Retina (tissue), 1 donor: ENCODE data around the gene GPC5.
"Not testable (repeated sequence)": the region's sequence is repeated elsewhere in the genome, so short reads cannot be mapped to it uniquely, and the experiment has no call there.

Experiments used
- DNase-seq: peaks from one replicate; pipeline ENCODE4 v3.0.0-alpha.2; 2016

The GPC5 gene

GRCh38 chr13:92516878-92517277 is 1118.5 kb downstream of the GPC5 start:
- DNase-seq = not testable (repeated sequence)

GRCh38 chr13:92518622-92519021 is 1120.2 kb downstream of the GPC5 start:
- DNase-seq = not testable (repeated sequence)

- DNase-seq = no peak
These were observed 1131.9 kb downstream of the GPC5 start for GRCh38 chr13:92530364-92530763.

- DNase-seq = no peak
These were observed 1137.0 kb downstream of the GPC5 start for GRCh38 chr13:92535222-92536006.

- DNase-seq = no peak
These were observed 1139.0 kb downstream of the GPC5 start for GRCh38 chr13:92537471-92537870.

- no peak for DNase-seq
These were observed 1139.7 kb downstream of the GPC5 start for GRCh38 chr13:92538164-92538563.

GRCh38 chr13:92539148-92539547 is 1140.7 kb downstream of the GPC5 start:
- not testable (repeated sequence) for DNase-seq

GRCh38 chr13:92547266-92547665 is 1148.8 kb downstream of the GPC5 start:
- DNase-seq = no peak

GRCh38 chr13:92549276-92549675 is 1150.9 kb downstream of the GPC5 start:
- DNase-seq = no peak

GRCh38 chr13:92553470-92554114 is 1155.2 kb downstream of the GPC5 start:
- no peak for DNase-seq

- DNase-seq = no peak
These were observed 1162.5 kb downstream of the GPC5 start for GRCh38 chr13:92560883-92561282.

- no peak for DNase-seq
These were observed 1166.5 kb downstream of the GPC5 start for GRCh38 chr13:92564942-92565341.

GRCh38 chr13:92566767-92567166 is 1168.3 kb downstream of the GPC5 start:
- DNase-seq = no peak

- no peak for DNase-seq
These were observed 1173.8 kb downstream of the GPC5 start for GRCh38 chr13:92572190-92572589.

- DNase-seq = peak; percentile 7
These were observed 1175.1 kb downstream of the GPC5 start for GRCh38 chr13:92573467-92574057.

- no peak for DNase-seq
These were observed 1176.1 kb downstream of the GPC5 start for GRCh38 chr13:92574499-92574898.

GRCh38 chr13:92575777-92576176 is 1177.4 kb downstream of the GPC5 start:
- no peak for DNase-seq

- no peak for DNase-seq
These were observed 1179.9 kb downstream of the GPC5 start for GRCh38 chr13:92578358-92578757.

- DNase-seq = no peak
These were observed 1191.5 kb downstream of the GPC5 start for GRCh38 chr13:92589955-92590354.

- no peak for DNase-seq
These were observed 1192.1 kb downstream of the GPC5 start for GRCh38 chr13:92590503-92590908.

GRCh38 chr13:92591117-92591516 is 1192.7 kb downstream of the GPC5 start:
- DNase-seq = no peak

- DNase-seq = no peak
These were observed 1194.3 kb downstream of the GPC5 start for GRCh38 chr13:92592757-92593156.

- no peak for DNase-seq
These were observed 1204.1 kb downstream of the GPC5 start for GRCh38 chr13:92602560-92602959.

GRCh38 chr13:92609376-92609775 is 1211.0 kb downstream of the GPC5 start:
- DNase-seq = no peak
